Stimulated activated CD4-positive, alpha-beta T cell treated with anti-CD3 and anti-CD28 coated beads, Interleukin-4, amount 100 ng/mL, for 48 hours (primary cell): ENCODE data around the gene P3H1.
A peak's percentile ranks its signal among the peaks of the same experiment; 100 is the strongest.
"Not testable (repeated sequence)": the region's sequence is repeated elsewhere in the genome, so short reads cannot be mapped to it uniquely, and the experiment has no call there.

Experiments used
- DNase-seq, 2 donors: peaks; one replicate each; pipeline ENCODE4 v3.0.0-alpha.2; 2020; ENCODE audit warnings: low read depth in 2 of 2

P3H1 gene

DNA sequence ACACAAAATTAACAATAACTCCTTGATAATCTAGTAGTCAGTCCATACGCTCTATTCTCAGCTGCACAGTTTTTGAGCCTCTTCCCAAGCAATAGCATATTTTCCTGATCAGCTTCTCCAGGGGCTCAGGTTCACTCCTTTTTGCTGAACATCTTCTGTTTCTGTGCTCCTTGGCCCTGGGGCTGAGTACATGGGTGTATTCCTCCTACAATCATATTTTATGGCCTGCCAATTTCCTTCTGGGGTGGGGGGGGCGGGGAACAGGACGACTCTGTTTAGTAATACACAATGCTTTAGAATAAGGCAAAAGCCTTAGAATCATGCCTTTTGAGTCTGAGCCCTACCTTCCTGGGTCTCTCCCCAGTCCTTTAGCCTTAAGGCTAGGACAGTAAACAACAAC lies 35.2 kb downstream of the P3H1 start:
- DNase-seq: no peak

DNA sequence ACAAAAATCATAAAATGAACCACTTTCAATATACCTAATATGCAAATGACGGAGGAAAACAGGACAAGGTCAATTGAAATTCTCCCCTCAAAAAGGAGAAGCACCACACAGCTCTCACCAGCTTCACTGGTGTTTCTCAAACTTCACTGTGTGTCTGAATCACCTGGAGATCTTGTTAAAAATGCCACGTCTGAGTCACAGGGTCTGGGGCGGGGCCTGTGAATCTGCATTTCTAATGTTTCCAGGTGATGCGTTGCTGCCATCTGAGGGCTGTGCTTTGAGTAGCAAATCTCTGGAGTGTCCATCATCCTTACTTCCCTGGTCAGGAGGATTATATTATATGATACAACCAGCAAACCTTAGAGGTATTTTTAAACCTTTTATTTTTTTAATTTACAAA lies 35.8 kb downstream of the P3H1 start:
- DNase-seq: peak; percentile 49 to 51

- no peak for DNase-seq
These were observed 36.8 kb downstream of the P3H1 start for GRCh38 chr1:42730002-42730401.

DNA sequence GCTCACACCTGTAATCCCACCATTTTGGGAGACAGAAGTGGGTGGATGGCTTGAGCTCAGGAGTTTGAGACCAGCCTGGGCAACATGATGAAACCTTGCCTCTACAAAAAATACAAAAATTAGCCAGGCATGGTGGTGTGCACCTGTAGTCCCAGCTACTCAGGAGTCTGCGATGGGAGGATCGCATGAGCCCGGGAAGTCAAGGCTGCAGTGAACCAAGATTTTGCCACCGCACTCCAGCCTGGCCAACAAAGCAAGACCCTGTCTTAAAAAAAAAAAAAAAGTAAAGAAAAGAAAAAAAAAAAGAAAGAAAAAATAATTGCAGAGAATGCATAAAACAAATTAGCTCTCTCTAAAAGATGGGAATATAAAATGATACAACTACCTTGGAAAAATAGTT lies 41.0 kb downstream of the P3H1 start:
- DNase-seq: not testable (repeated sequence)

GRCh38 chr1:42723511-42723910 lies 43.3 kb downstream of the P3H1 start:
- DNase-seq: no peak

GRCh38 chr1:42722403-42722802 lies 44.4 kb downstream of the P3H1 start:
- not testable (repeated sequence) for DNase-seq

- DNase-seq: no peak
These were observed 44.9 kb downstream of the P3H1 start for GRCh38 chr1:42721926-42722325.

DNA sequence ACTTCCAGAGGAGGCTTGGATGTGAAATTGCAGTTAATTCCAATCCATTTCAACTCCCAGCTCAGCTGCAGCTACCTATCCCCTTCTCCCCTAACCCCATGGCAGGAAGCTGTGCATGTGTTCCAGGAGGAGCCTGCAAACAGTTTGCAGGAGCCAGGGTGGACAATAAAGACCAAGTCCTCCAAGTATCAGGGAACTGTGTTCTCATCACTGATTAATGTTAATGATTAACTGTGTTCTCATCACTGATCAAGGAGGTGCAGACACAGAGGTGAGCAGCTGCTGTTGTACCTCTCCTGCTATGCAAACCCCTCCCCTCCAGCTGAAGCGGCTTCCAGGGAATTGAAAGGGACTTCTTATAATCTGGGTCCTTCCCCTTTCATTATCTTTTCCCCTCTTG lies 46.0 kb downstream of the P3H1 start:
- no peak for DNase-seq

GRCh38 chr1:42714441-42714840 lies 52.4 kb downstream of the P3H1 start:
- not testable (repeated sequence) for DNase-seq

- DNase-seq: no peak
These were observed 53.5 kb downstream of the P3H1 start for GRCh38 chr1:42713293-42713692.

DNA sequence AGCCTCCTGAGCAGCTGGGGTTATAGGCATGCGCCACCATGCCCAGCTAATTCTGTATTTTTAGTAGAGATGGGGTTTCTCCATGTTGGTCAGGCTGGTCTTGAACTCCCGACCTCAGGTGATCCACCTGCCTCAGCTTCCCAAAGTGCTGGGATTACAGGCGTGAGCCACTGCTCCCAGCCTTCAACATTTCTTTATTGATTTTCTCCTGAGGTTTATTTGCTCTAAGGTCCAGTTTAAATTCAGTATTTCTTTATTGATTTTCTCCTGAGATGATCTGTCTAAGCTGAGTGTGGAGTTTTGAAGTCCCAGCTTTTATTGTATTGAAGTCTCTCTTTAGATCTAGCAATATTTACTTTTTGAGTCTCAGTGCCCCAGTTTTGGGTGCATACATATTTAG lies 54.0 kb downstream of the P3H1 start:
- DNase-seq: not testable (repeated sequence)

DNA sequence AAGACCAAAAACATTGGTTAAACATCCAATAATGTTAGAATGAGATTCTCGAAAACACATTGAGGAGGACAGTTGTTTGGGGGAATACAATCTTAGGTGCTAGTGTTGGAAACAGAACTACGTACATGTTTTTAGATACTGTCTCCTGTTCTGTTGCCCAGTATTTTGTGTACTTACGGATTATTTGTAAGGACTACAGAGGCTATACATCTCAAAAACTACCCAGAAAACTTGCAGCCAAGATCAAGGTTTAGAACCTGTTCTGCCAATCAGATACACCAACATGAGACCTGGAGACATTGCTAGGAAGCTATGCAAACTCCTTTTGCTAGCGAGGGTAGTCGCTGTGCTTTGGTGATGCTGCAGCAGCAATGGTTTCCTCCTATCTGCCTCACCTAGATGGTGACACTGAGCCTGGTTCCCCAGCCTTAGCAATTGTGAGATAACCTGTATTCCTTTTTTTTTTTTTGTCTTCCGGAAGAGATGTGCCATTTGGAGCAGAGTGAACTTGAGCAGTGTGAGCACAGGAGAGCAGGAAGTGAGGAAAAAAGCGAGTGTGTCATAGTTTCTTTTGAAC lies 62.9 kb downstream of the P3H1 start:
- no peak for DNase-seq

- no peak for DNase-seq
These were observed 66.8 kb downstream of the P3H1 start for GRCh38 chr1:42700006-42700405.

DNA sequence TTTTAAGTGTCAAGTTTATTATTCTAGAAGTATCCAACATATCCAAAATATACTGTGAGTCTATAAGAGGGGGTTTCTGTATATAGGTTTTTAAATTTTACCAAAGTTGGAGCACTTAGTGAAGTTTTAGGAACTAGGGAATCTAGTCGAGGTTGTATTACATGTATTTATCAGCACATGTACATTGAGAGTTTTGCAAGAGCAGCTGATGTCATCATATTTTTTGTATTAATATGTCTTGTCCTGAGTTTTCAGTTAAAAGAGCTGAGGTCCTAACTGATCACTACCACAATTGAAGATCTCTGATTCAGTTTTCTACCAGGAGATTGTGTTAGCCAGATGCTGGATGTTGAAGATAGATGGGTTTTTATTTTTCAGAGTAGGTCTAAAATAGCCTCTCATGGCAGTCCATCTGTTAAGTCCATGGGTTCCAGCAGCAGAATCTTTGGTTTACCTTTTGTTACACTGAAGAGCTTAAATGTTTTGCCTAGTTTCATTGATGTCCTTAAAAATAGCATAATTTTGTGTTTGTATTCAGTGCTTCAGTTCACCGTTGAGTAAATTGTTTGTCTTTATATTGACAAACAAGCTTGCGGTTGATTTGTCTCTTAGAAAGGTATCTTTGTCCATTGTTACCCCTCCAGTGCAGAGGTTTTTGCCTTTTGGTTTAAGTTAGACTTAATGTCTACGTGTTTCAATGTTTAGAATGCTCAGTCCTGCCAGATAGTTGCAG lies 68.6 kb downstream of the P3H1 start:
- DNase-seq: no peak
